GM19043 (cell line): ENCODE data around the gene GLIPR2.
"Not testable (repeated sequence)": the region's sequence is repeated elsewhere in the genome, so short reads cannot be mapped to it uniquely, and the experiment has no call there.

Experiments
- ATAC-seq: cut with Tn5 transposase; IDR thresholded peaks from one replicate; pipeline ENCODE4 v1.9.1; 2021; ENCODE audit warnings: low read depth; ENCODE audit not compliant: unreplicated experiment

Gene GLIPR2

DNA sequence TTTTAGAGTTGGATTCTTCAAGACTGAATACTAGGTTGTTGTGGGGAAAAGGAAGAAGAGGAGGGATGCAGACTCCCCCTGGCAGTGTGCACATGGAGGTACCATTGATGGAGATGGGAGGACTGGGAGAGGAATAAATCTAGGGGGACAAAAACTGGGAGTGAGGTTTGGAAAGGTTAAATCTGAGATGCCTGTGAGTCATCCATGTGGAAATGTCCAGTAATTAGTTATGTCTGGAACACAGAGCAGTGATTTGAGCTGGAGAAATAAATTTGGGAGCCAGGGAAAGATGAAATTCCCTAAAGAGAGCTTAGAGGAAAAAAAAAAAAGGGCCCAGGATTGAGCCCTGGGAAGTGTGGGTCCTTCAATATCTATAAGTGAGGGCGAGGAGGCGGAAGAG lies 24.7 kb downstream of the GLIPR2 start:
- ATAC-seq, result no peak

DNA sequence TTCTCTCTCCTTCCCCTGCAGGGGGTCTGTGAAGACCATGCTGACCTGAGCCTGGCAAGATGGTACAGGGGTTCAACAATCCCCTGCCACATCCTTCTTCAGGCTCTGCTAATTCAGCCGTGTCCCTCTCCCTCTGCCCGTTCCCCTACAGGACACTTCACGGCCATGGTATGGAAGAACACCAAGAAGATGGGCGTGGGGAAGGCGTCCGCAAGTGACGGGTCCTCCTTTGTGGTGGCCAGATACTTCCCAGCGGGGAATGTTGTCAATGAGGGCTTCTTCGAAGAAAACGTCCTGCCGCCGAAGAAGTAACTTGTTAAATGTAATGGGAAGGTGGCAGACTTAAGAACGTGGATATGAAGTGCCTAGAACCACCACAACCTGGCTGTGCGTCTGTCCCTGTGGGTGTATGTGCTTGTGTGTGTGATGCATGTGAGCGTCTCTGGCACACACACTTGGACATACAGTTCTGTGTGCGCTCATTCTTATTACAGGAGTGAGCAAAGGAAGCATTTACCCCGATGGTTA lies 25.7 kb downstream of the GLIPR2 start:
- no peak for ATAC-seq

DNA sequence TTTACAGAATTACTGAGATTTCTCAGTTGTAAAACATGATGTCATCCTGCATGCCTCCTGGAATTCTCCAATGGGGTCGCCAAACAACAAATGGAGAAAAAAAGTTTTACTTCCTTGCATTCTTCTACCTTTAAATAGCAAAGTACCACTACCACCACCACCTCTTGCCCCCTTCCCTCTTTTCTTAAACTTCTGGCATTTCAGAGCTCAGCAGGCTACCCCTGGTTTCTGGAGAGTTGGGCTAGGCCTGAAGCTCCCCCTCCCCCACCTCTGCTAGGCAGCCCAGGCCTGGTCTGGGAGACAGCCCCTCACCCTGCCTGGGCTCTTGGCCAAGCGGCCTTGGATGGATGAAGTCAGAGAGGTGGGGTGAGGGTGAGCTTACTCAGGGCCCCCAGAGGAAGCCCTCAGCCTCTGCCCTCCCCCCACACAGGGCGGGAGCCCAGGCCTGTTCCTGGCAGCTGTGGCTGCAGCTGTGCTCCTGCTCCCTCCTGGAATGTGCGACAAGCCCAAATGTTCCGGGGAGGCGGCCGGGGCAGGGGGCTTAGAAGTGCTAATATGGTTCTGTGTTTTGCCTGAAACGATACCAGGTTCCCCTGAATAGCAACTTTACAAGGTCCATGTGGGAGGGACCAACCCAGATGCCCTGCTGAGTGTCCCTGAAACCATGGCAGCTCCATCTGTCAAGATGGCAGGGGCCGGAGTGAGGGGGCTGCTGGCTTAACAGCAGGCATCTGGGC lies 26.7 kb downstream of the GLIPR2 start:
- ATAC-seq, result no peak

DNA sequence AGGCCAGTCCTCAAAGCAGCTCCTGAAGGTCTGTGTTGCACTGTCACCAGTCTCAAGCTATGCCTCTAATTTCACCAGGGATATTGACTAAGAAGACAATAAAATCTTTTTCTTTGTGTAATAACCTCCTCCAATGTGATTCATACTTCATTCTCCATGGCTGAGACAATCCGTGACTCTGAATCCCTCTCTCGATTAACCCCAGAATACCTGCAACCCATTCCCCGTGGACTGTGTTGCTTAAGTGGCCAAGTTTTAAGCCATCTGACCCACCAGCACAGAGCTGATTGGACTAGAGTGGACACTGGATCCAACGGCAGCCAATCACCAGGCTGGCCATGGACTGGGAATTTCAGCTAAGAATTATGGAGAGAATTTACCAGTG lies 27.2 kb downstream of the GLIPR2 start:
- no peak for ATAC-seq

DNA sequence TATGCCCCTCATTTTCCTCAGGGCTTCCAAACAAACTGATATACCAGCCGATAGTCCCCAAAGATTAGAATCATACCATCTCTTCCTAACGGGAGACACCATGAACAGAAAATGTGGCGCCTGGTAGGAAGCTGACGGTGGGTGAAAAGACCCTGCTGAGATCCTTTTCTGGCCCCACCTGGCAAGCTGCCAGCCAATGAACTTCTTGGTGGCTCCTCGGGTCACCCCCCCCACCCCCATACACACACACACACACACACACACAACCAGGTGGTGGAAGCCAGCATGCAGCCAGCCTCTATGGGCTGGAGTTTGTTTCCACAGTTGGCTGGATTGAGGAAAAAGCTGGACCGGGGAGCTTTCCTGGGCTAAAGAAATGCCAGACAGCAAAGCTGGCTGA lies 27.8 kb downstream of the GLIPR2 start:
- ATAC-seq, result no peak

DNA sequence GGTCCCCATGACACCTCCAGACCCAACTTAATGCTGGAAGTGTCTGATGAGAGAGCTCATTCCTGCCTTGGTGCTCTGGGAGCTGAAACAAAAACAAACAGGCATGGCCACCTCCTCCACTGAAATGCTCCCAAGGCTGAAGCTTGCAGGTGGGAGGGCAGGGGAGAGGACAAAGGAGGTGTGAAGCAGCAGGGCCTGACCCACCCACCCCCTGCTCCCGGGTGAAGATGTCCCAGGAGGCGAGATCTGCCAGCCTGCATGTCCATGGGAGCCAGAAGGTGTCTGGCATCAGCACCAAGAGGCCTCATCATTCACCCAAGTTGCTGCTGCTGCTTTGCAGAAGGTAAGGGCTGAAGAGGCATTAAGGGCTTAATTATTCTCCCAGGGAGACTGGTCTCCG lies 28.5 kb downstream of the GLIPR2 start:
- no peak for ATAC-seq

DNA sequence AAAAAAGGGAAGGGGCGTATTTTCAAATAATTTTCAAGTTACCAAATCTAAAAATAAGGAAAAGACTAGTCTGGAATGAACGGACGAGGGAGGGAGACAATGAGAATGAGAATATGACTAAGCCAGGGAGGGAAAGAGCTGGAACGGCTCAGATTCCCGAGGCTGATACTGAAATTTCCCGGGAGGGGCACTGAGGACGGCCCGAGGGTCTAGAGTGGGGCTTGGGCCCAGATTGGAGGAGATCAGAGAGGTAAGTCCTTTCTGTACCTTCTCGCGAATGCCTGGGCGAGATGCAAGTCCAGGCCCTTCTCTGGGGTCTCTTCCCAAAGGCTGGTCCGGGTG lies 29.3 kb downstream of the GLIPR2 start:
- ATAC-seq, result no peak

DNA sequence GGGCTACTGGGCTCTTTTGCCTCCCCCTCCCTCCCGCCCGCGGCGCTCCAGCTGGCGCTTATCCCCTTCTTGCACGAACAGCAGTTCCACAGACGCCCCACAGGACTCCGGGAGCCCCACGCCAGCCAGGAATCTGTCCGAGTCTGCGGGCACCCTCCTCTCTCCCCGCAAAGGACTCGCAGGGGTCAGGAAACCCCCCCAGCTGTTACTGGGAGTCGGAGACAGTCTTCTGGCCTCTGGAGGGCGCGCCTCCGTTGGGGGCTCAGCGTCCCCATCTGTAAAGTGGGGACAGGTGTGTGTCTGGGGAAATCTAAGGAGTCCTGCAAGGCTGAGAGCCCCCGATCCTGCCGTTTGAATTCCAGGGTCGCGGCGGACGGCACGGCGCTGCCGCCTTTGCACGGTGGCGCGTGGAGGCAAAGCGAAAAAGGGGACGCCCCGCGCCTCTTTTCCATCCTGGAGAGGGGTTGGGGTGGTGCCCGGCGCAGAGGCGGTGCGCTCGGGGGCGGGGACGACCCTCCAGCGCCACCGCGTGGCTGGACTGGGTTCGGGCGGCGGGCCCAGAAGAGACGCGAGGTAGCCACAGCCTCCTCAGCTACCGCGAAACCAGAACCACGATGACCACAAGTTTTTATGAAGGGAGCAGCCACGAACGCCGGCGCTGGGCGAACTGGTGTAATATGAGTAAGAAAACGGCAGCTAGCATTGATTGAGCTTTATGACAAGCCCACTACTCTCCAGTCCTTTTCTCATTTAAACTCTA lies 29.8 kb downstream of the GLIPR2 start:
- ATAC-seq, result peak; percentile 77

DNA sequence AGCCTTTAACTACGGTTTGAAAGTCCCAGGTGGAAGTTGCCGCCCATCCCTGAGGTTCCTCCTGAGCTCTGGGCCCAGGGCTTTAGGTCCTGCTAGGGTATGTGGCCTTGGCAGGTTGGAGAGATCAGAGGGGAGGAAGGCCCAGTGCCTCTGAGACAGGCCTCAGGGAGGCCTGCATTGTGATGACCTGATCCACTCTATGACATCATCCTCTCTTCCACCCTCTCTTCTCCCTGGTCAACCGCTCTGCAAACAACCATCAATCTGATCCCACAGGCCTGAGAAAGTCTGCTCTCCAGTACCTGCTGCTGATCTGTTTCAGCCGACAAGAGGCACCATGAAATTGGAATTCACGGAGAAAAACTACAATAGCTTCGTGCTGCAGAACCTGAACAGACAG lies 32.6 kb downstream of the GLIPR2 start, which contains the start of gene CCIN:
Gene CCIN (plus strand): TSS at position 223 of the 400 bp plus-strand sequence. CDS start 115 bp downstream, at position 338.
- ATAC-seq, result no peak

DNA sequence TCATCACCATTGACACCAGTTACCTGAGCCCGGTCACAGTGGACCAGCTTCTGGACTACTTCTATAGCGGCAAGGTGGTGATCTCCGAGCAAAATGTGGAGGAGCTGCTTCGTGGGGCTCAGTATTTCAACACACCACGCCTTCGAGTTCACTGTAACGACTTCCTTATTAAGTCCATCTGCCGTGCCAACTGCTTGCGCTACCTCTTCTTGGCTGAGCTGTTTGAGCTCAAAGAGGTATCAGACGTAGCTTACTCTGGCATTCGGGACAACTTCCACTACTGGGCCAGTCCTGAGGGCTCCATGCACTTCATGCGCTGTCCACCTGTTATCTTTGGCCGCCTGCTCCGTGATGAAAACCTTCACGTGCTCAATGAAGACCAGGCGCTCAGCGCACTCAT lies 33.2 kb downstream of the GLIPR2 start:
- ATAC-seq, result no peak

DNA sequence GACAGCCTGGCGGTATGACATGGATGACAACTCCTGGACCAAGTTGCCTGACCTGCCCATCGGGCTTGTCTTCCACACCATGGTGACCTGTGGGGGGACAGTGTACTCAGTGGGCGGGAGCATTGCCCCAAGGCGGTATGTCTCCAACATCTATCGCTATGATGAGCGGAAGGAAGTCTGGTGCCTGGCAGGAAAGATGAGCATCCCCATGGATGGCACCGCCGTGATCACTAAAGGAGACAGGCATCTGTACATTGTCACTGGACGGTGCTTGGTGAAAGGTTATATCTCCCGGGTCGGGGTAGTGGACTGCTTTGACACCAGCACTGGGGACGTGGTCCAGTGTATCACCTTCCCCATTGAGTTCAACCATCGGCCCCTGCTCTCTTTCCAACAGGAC lies 34.0 kb downstream of the GLIPR2 start:
- ATAC-seq, result no peak

DNA sequence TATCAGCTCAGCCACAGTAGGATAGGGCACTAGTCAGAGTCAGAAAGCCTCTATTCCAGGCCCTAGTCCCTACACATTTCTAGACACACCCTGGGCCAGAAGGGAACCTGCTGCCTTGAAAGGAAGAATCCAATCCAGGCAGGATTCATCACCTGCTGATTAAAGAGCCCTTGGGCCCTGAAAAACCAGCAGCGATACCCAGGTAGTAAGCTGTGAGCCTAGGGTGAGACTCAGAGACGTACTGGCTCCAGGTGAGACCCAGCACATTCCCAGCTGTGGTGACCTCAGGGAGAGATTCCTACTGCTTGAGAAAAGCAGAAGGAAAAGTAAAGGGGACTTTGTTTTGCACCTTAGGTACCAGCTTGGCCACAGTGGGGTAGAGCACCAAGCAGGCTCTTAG lies 37.3 kb downstream of the GLIPR2 start:
- no peak for ATAC-seq

DNA sequence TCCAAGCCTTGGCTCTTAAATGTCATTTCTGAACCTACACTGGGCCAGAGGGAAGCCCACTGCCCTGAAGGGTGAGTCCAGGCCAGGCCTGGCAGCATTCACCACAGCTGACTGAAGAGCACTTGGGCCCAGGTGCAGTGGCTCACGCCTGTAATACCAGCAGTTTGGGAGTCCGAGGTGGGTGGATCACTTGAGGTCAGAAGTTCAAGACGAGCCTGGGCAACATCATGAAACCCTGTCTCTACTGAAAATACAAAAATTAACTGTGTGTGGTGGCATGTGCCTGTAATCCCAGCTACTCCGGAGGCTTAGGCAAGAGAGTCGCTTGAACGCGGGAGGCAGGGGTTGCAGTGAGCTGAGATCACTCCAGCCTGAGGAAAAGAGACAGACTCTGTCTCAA lies 37.7 kb downstream of the GLIPR2 start:
- no peak for ATAC-seq

DNA sequence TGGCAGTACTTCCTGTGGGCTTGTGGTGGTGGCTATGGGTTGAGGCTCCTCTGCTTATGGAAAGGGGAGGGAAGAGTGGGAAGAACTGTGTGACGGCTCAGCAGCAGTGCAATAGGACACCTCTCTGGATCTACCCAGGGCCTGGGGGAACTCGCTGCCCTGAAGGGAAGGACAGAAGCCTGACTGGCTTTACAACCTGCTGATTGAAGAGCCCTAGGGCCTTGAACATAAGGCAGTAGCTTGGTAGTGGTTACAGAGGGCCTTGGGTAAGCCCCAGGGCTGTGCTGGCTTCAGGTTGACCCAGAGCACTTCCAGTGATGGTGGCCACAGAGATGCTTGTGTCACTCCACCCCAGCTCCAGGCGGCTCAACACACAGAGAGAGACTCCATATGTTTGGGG lies 38.2 kb downstream of the GLIPR2 start:
- no peak for ATAC-seq

DNA sequence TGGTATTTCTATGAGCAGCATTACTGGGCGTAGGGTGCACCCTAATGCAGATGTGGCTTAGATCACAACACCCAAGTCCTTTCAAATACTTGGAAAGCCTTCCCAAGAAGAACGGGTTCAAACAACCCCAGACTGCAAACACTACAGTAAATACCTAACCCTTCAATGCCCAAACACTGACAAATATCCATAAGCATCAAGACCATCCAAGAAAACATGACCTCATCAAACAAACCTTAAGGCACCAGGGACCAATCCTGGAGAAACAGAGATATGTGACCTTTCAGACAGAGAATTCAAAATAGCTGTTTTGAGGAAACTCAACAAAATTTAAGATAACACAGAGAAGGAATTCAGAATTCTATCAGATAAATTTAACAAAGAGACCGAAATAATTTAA lies 38.7 kb downstream of the GLIPR2 start:
- ATAC-seq, result not testable (repeated sequence)

DNA sequence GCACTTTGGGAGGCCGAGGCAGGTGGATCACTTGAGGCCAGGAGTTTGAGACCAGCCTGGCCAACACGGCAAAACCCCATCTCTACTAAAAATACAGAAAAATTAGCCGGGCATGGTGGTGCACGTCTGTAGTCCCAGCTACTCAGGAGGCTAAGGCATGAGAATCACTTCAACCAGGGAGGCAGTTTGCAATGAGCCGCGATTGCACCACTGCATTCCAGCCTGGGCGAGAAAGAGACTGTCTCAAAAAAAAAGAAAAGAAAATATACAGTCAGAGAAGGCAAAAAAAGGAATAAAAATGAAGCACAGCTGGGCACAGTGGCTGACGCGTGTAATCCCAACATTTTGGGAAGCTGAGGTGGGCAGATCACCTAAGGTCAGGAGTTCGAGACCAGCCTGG lies 40.0 kb downstream of the GLIPR2 start:
- ATAC-seq, result not testable (repeated sequence)

DNA sequence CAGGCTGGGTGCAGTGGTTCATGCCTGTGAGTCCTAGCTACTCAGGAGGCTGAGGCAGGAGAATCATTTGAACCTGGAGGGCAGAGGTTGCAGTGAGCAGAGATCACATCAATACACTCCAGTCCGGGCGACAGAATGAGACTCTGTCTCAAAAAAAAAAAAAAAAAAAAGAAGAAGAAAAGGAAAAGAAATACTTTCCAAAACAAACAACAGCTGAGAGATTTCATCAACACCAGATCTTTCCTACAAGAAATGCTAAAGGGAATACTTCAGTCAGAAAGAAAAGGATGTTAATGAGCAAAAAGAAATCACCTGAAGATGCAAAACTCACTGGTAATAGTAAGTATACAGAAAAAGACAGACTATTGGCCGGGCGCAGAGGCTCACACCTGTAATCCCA lies 41.0 kb downstream of the GLIPR2 start:
- no peak for ATAC-seq

DNA sequence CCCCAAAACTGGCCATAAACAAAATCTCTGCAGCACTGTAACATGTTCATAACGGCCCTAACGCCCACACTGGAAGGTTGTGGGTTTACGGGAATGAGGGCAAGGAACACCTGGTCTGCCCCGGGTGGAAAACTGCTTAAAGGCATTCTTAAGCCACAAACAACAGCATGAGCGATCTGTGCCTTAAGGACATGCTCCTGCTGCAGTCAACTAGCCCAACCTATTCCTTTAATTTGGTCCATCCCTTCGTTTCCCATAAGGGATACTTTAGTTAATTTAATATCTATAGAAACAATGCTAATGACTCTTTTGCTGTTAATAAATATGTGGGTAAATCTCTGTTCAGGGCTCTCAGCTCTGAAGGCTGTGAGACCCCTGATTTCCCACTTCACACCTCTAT lies 43.7 kb downstream of the GLIPR2 start:
- ATAC-seq, result not testable (repeated sequence)

DNA sequence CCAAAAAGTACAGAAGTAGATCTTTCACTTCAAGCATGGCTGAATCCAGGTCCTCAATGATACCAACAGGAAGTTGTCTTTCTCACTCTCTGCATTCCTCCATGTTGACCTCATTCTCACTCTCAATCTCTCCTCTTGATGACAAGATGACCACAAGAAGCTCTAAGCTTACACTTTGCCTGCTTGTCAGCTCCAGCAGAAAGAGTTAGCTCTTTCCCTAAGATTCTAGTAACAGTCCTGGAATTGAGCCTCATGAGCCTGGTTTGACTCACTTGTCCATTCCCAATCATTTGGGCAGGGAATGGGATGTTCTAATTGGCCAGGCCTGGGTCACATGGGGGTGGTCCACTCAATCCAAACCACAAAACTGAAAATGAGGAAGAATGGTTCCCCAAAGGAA lies 50.9 kb downstream of the GLIPR2 start:
- ATAC-seq, result no peak

DNA sequence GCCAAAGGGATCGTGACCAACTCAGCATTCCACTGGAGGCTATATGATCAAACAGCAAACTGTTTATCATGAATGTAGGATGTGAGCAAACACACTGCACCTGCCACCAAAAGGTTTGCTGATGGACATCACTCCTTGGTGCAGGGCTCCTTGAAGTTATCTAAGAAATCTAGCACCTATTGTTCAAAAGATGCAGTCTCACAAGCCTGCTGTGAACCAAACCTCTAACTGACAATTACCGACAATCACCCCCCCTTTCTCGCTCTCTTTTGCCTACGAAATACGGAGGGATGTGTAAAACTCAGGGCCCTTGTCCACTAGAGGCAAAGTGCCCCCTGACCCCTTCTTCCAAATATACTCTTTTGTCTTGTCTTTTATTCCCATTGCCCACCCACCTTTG lies 51.7 kb downstream of the GLIPR2 start:
- ATAC-seq, result no peak

DNA sequence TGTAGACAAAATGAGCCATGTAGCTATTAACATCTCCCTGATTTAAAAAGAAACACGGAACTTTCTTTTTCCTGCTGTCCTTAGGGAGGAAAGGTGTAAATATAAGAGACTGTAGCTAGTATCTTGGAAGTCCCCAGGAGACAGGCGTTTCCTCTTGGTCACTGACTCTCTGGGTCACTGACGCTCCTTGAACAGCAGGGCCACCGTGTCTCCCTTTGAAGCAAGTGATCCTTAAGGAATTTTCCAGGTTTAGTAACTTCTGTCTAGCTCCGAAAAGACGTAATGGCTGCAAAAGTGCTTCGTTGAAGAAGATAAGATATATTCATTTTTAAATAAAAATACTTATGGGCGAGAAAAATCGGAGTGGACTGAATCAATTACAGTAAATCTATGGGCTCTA lies 53.4 kb downstream of the GLIPR2 start:
- no peak for ATAC-seq
